Neural cell (in vitro differentiated cells): ENCODE data around the gene POLR1E. TPM values are rescaled to one million over a fixed set of nuclear protein-coding genes. Genes with fewer than 3 reads are reported as not detected.

Source experiments
- H2AFZ ChIP-seq: fragments of 200-600, 300-800 bp; sonication (generic), shearing (Covaris generic); 2 replicates; pipeline ENCODE4 v1.6.0; 2014; ENCODE audit warnings: low read depth, mild to moderate bottlenecking, antibody characterized with exemption, low read length, moderate library complexity
- H3F3A ChIP-seq: fragments of 200-600 bp; shearing (Covaris generic); 2 replicates; pipeline ENCODE4 v1.6.1; 2016; ENCODE audit warnings: mild to moderate bottlenecking, moderate library complexity, mixed read lengths, antibody characterized with exemption, low read length; ENCODE audit not compliant: insufficient read depth, poor library complexity, severe bottlenecking
- H3K27ac ChIP-seq: fragments of 200-600, 300-800 bp; sonication (generic), shearing (Covaris generic); 2 replicates; pipeline ENCODE4 v1.5.1; 2014; ENCODE audit warnings: mild to moderate bottlenecking, low read length, moderate library complexity
- H3K27me3 ChIP-seq: fragments of 300-800, 200-600 bp; sonication (generic), shearing (Covaris generic); 2 replicates; pipeline ENCODE4 v1.6.0; 2014; ENCODE audit warnings: mild to moderate bottlenecking, low read depth, low read length, moderate library complexity; ENCODE audit not compliant: insufficient read depth
- H3K36me3 ChIP-seq: fragments of 300-800, 200-600 bp; sonication (generic), shearing (Covaris generic); 2 replicates; pipeline ENCODE4 v1.5.1; 2014; ENCODE audit warnings: mild to moderate bottlenecking, antibody characterized with exemption, low read length, moderate library complexity; ENCODE audit not compliant: insufficient read depth
- H3K4me2 ChIP-seq: fragments of 300-800, 200-600 bp; sonication (generic), shearing (Covaris generic); 2 replicates; pipeline ENCODE4 v1.6.0; 2014; ENCODE audit warnings: mild to moderate bottlenecking, low read length
- H3K4me3 ChIP-seq: fragments of 300-800, 200-600 bp; sonication (generic), shearing (Covaris generic); 2 replicates; pipeline ENCODE4 v1.5.1; 2014; ENCODE audit warnings: mild to moderate bottlenecking, low read length, moderate library complexity
- H3K79me2 ChIP-seq: fragments of 200-600 bp; shearing (Covaris generic); replicated peaks from 2 replicates; pipeline ENCODE4 v1.6.0; 2014; ENCODE audit warnings: mild to moderate bottlenecking, low read length, moderate library complexity; ENCODE audit not compliant: insufficient read depth
- H3K9ac ChIP-seq: fragments of 300-800, 200-600 bp; sonication (generic), shearing (Covaris generic); 2 replicates; pipeline ENCODE4 v1.6.1; 2016; ENCODE audit warnings: mild to moderate bottlenecking, low read length, mixed read lengths
- H3K9me2 ChIP-seq: fragments of 200-600 bp; shearing (Covaris generic); 2 replicates; pipeline ENCODE4 v1.6.1; 2016; ENCODE audit warnings: mild to moderate bottlenecking, low read length, mixed read lengths; ENCODE audit not compliant: insufficient read depth
- H3K9me3 ChIP-seq: fragments of 200-600, 300-800 bp; sonication (generic), shearing (Covaris generic); 2 replicates; pipeline ENCODE4 v1.6.1; 2016; ENCODE audit warnings: mild to moderate bottlenecking, mixed run types, low read length, moderate library complexity, mixed read lengths
- H4K20me1 ChIP-seq: fragments of 200-600 bp; shearing (Covaris generic); 2 replicates; pipeline ENCODE4 v1.6.1; 2016; ENCODE audit warnings: mild to moderate bottlenecking, mixed run types; ENCODE audit not compliant: insufficient read depth
- EZH2 ChIP-seq: fragments of 200-600, 300-800 bp; shearing (Covaris generic), sonication (generic); IDR thresholded peaks from 2 replicates; pipeline ENCODE4 v1.6.1; 2014; ENCODE audit warnings: antibody characterized with exemption, low read length, borderline replicate concordance, mild to moderate bottlenecking; ENCODE audit not compliant: insufficient read depth, poor library complexity, severe bottlenecking
- POLR2AphosphoS5 ChIP-seq: IDR thresholded peaks from 2 replicates; pipeline ENCODE4 v1.6.1; 2012
- RAD21 ChIP-seq: fragments of 450-650 bp; conservative IDR thresholded peaks from 2 replicates; pipeline ENCODE4 v1.6.1; 2014; ENCODE audit warnings: antibody characterized with exemption, mild to moderate bottlenecking, moderate library complexity
- SMC3 ChIP-seq: fragments of 450-650 bp; conservative IDR thresholded peaks from 2 replicates; pipeline ENCODE4 v1.6.1; 2014; ENCODE audit warnings: antibody characterized with exemption, mild to moderate bottlenecking, moderate library complexity; ENCODE audit not compliant: poor library complexity
- TAF1 ChIP-seq: IDR thresholded peaks from 2 replicates; pipeline ENCODE4 v1.6.1; 2012; ENCODE audit warnings: low read depth
- polyA plus RNA-seq: library from polyadenylated mRNA; depleted of rRNA; stranded (reverse); fragments of >200 nt; gene quantifications from 2 replicates; pipeline ENCODE4 v1.2.3, GENCODE V29; 2014
- TF ChIP-seq, protein P1 (sequence below): IDR thresholded peaks from 2 replicates; pipeline ENCODE4 v1.6.1; 2012; ENCODE audit warnings: borderline replicate concordance
- TF ChIP-seq, protein P2 (sequence below): fragments of 450-650 bp; IDR thresholded peaks from 2 replicates; pipeline ENCODE4 v1.5.1; 2014; ENCODE audit warnings: antibody characterized with exemption, mild to moderate bottlenecking, moderate library complexity; ENCODE audit not compliant: poor library complexity, severe bottlenecking

Gene POLR1E
- polyA plus RNA-seq, 1 donor from 2014 or later: 19.1 TPM

DNA sequence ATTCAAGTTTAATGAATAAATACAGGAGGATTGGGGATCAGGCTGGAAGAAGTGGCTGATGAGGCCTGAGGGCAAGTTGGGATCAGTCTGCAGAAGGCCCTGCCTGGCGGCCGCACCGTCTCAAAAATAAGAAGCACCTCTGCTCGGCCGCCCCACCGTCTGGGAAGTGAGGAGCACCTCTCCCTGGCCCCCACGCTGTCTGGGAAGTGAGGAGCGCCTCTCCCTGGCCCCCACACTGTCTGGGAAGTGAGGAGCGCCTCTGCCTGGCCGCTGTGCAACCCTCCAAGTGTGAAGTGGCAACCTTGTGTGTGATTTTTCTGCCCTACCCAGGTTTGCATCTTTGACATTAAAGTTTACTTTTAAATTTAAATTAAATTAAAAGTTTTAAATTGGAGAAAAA is 35.4 kb downstream of the POLR1E start:
- Histone ChIP-seq H3K4me3 (no peak overlapping the region), H3K36me3 (peaks cover 19% of the 10 kb centered on the region)

DNA sequence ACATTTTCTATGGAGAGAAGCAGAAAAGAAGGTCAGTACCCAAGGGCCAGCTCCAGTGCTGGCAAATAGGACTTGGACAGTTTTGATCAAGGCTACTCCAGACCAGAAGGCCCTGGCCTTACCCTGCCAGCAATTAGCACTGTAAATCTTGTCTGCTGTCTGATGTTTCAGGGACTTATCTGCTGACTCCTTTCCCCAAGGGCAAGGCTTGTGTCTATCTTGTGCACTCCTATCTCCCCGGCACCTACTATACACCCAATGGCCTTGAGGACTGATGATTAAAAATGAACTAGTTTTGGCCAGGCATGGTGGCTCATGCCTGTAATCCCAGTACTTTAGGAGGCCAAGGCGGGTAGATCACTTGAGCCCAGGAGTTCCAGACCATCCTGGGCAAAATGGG is 37.2 kb downstream of the POLR1E start:
- no peak overlapping the region for H3K9ac ChIP-seq
- H3K27ac ChIP-seq: no peak overlapping the region
- no peak overlapping the region for H3K4me3 ChIP-seq
- H3K9me3 ChIP-seq: no peaks in the 10 kb centered on the region
- no peaks in the 10 kb centered on the region for H3K9me2 ChIP-seq
- H3K27me3 ChIP-seq: no peaks in the 10 kb centered on the region
- no peaks in the 10 kb centered on the region for H3F3A ChIP-seq
- TF ChIP-seq POLR2AphosphoS5 (no peak), RAD21 (no peak), EZH2 (no peak), SMC3 (no peak), TAF1 (no peak)
- TF ChIP-seq, protein P1, sequence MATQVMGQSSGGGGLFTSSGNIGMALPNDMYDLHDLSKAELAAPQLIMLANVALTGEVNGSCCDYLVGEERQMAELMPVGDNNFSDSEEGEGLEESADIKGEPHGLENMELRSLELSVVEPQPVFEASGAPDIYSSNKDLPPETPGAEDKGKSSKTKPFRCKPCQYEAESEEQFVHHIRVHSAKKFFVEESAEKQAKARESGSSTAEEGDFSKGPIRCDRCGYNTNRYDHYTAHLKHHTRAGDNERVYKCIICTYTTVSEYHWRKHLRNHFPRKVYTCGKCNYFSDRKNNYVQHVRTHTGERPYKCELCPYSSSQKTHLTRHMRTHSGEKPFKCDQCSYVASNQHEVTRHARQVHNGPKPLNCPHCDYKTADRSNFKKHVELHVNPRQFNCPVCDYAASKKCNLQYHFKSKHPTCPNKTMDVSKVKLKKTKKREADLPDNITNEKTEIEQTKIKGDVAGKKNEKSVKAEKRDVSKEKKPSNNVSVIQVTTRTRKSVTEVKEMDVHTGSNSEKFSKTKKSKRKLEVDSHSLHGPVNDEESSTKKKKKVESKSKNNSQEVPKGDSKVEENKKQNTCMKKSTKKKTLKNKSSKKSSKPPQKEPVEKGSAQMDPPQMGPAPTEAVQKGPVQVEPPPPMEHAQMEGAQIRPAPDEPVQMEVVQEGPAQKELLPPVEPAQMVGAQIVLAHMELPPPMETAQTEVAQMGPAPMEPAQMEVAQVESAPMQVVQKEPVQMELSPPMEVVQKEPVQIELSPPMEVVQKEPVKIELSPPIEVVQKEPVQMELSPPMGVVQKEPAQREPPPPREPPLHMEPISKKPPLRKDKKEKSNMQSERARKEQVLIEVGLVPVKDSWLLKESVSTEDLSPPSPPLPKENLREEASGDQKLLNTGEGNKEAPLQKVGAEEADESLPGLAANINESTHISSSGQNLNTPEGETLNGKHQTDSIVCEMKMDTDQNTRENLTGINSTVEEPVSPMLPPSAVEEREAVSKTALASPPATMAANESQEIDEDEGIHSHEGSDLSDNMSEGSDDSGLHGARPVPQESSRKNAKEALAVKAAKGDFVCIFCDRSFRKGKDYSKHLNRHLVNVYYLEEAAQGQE: no peak
- TF ChIP-seq, protein P2, sequence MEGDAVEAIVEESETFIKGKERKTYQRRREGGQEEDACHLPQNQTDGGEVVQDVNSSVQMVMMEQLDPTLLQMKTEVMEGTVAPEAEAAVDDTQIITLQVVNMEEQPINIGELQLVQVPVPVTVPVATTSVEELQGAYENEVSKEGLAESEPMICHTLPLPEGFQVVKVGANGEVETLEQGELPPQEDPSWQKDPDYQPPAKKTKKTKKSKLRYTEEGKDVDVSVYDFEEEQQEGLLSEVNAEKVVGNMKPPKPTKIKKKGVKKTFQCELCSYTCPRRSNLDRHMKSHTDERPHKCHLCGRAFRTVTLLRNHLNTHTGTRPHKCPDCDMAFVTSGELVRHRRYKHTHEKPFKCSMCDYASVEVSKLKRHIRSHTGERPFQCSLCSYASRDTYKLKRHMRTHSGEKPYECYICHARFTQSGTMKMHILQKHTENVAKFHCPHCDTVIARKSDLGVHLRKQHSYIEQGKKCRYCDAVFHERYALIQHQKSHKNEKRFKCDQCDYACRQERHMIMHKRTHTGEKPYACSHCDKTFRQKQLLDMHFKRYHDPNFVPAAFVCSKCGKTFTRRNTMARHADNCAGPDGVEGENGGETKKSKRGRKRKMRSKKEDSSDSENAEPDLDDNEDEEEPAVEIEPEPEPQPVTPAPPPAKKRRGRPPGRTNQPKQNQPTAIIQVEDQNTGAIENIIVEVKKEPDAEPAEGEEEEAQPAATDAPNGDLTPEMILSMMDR: no peak
- H3K79me2 ChIP-seq: no peaks in the 10 kb centered on the region
- H4K20me1 ChIP-seq: no peaks in the 10 kb centered on the region
- no peak overlapping the region for H3K4me2 ChIP-seq
- H2AFZ ChIP-seq: no peak overlapping the region
- peaks cover 20% of the 10 kb centered on the region for H3K36me3 ChIP-seq

More for the DNA sequence above, 35.4 kb downstream of the POLR1E start:
- no peaks in the 10 kb centered on the region for H3F3A ChIP-seq
- H3K9me2 ChIP-seq: no peaks in the 10 kb centered on the region
- no peak overlapping the region for H3K4me2 ChIP-seq
- H2AFZ ChIP-seq: no peak overlapping the region
- no peaks in the 10 kb centered on the region for H4K20me1 ChIP-seq
- no peaks in the 10 kb centered on the region for H3K79me2 ChIP-seq
- no peaks in the 10 kb centered on the region for H3K9me3 ChIP-seq
- TF ChIP-seq RAD21 (no peak), TAF1 (no peak), EZH2 (no peak)
- TF ChIP-seq, protein P2: no peak
- no peak overlapping the region for H3K27ac ChIP-seq
- H3K27me3 ChIP-seq: no peaks in the 10 kb centered on the region
- no peak overlapping the region for H3K9ac ChIP-seq
